HG02840 (cell line): ENCODE data around the gene EEFSEC.
"Not testable (repeated sequence)": the region's sequence is repeated elsewhere in the genome, so short reads cannot be mapped to it uniquely, and the experiment has no call there.

ENCODE experiments used
- ATAC-seq: cut with Tn5 transposase; IDR thresholded peaks from one replicate; pipeline ENCODE4 v1.9.1; 2021; ENCODE audit warnings: mild to moderate bottlenecking, moderate library complexity, moderate number of reproducible peaks; ENCODE audit not compliant: unreplicated experiment, low FRiP score

Gene EEFSEC

DNA sequence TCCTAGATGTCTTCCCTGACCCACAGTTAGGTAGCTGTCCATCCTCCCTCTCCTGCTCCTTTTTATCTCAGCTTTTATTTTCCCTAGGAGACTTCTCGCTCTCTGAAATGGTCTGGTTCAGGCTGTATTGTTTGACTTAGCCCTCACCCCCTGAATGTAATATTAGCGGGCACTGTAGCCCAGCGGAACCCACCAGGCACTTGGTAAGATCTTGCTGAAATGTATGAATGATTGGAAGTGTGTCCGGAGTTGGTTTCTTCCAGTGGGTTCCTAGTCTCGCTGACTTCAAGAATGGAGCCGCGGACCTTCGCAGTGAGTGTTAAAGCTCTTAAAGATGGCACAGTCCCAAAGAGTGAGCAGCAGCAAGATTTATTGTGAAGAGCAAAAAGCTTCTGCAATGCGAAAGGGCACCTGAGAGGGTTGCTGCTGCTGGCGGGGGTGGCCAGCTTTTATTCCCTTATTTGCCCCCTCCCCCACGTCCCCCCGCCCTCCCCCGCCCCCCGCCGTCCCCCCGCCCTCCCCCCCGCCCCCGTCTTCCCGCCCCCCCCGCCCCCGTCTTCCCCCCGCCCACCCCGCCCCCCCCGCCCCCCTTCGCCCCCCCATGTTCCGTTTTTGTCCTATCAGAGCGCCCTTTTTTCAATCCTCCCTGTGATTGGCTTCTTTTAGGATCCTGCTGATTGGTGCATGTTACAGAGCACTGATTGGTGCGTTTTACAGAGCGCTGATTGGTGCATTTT lies 694 bp upstream of the EEFSEC start:
- no peak for ATAC-seq

DNA sequence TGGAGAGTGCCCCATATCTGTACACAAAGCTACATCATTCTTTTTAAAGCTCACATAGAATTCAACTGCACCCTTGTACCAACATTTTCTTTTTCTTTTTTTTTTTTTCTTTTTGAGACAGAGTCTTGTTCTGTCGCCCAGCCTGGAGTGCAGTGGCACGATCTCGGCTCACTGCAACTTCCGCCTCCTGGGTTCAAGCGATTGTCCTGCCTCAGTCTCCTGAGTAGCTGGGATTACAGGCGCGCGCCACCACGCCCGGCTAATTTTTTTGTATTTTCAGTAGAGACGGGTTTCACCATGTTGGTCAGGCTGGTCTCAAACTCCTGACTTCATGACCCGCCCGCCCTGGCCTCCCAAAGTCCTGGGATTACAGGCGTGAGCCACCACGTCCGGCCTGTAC lies 1.1 kb downstream of the EEFSEC start:
- not testable (repeated sequence) for ATAC-seq

GRCh38 chr3:128155616-128156360 lies 2.5 kb downstream of the EEFSEC start:
- ATAC-seq, result no peak

- no peak for ATAC-seq
These were observed 7.4 kb downstream of the EEFSEC start for GRCh38 chr3:128160661-128161060.

GRCh38 chr3:128163432-128163831 lies 10.2 kb downstream of the EEFSEC start:
- ATAC-seq, result no peak

DNA sequence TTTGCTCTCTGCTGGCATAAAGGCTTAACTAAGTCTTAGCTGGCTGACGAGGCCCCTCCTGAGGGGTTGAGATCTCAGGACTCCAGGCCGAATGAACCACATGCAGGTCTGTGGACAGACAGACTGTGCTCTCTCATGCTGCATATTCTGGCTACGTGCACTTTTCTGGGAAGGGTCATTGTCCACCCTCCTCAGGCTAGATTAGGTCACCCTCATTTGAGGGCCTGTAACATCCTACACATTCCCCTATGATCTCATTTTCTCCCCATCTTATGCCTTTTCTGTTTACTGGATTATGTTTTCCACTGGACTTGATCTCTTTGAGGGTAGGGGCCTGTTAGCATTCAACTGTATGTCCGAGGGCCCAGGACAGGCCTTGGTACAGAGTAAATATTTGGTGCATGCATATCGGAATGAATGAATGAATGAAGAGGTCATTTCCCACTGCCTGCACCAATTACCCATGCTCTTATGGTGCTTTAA lies 13.7 kb downstream of the EEFSEC start:
- no peak for ATAC-seq

GRCh38 chr3:128167646-128167972 lies 14.3 kb downstream of the EEFSEC start:
- ATAC-seq, result no peak

DNA sequence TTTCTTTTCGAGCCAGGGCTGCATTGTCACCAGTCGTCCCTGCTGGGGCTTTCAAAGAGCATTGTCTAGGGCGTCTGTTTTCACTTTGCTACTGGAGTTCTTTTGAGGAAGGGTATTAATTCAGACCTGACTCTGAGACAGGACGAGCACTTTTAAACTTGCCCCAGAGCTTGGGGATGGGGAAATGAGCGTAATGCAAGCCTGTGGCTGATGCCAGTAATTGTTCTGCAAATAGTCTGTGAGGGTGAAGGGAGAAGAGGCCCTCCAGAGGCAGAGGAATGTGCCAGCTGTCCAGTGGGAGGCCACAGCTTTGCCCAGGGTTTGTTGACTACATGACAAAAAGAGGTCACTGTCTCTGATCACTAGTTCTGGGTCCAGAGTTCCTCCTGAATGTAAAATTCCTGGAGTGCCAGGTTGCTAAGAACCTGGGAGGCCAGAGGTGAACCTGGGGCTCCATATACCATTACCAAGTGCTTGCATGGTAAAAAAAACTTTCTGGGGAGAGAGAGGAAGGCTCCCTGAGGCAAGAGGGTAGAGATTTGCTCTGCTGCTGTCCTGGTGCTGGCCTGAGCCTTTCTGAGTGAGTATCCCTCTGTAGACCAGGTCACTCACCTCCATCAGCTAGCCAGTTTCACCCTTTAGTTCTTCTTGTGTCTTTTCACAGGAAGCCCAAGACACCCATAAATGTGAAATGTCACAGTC lies 14.8 kb downstream of the EEFSEC start:
- ATAC-seq, result no peak

DNA sequence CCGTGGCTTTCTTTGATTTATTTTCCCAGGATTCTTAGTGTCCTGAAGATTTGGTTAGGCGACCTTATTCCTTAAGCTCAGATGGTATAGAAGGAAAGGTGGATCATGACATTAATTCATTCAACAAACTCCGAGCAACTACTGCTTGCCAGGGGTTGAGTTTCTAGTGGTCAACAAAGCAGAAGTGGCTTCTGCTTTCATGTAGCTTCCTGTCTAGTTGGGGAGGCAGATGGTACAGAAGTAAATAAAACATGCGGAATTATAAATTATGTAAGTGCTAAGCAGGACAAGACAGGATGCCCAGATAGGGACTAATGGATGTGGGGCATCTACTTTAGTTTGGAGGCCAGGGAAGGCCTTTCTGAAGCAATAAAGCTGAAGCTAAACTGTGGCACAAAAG lies 15.6 kb downstream of the EEFSEC start:
- no peak for ATAC-seq

DNA sequence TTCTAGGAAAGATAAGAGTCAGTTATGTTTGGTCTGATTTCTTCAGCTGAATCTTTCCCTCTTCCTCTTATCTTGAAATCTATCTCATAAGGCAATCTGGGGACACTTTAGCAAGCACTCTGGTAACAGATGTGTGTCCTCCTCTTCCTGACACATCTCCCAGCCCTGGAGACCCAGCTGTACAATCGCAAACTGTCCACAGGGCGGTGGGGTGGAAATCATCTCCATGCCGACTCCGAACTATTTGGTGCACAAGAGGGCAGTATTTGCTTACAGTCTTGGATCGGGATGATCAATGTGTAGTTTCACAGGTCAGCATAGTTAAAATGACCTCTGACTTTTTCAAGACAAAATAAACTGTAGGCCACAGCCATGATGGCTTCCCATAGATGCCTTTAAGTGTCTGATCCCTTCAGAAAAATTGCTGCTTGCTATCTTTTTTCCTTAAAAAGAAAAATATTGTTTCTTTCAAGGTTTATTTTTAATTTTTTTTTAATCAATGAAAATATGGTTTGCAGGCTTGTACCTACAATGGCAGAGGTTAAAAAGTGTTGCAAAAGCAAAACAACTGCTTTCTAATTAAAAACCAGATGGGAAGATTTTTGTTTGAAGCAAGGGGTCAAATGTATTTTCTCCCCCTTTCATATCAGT lies 17.7 kb downstream of the EEFSEC start:
- no peak for ATAC-seq

GRCh38 chr3:128173200-128173599 lies 19.9 kb downstream of the EEFSEC start:
- ATAC-seq, result no peak

DNA sequence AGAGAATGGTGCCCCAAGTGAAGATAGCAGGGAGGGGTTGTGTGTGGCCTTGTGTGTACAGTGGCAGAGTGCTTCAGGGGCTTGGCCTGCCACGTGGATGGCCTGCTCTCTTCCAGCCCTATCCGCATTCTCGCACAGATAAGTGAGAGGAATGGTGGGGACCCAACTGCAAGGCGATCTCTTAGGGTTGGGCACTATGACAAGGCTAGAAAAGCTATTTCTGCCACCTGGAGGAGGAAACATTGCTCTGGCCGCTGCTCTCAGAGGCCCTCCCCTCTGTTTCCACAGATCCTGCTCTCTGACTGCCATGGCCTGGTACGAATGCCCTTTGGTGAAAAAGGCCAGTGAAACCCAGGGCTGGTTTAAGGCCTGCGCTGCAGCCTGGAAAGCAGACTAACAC lies 20.6 kb downstream of the EEFSEC start:
- no peak for ATAC-seq

- no peak for ATAC-seq
These were observed 21.7 kb downstream of the EEFSEC start for GRCh38 chr3:128174675-128175590.

DNA sequence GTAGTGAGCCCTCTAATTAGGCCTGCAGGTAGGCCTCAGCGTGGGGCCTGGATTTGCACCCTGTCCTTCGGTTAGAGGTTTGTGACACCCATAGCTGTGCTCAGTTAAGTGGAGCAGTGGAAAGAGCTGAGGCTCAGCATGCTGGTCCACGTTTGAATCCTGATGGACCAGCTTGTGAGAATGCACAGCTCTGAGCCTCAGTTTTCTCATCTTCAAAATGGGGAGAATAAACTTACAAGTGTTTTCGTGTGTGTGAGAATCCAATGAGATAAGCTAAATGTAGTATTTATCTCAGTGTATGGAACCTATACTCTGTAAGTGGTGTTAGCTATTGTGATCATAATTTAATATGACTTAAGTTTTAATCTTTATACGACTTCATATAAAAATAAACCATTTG lies 22.5 kb downstream of the EEFSEC start:
- no peak for ATAC-seq

GRCh38 chr3:128176276-128176833 lies 23.1 kb downstream of the EEFSEC start:
- no peak for ATAC-seq

- no peak for ATAC-seq
These were observed 24.6 kb downstream of the EEFSEC start for GRCh38 chr3:128177865-128178264.

DNA sequence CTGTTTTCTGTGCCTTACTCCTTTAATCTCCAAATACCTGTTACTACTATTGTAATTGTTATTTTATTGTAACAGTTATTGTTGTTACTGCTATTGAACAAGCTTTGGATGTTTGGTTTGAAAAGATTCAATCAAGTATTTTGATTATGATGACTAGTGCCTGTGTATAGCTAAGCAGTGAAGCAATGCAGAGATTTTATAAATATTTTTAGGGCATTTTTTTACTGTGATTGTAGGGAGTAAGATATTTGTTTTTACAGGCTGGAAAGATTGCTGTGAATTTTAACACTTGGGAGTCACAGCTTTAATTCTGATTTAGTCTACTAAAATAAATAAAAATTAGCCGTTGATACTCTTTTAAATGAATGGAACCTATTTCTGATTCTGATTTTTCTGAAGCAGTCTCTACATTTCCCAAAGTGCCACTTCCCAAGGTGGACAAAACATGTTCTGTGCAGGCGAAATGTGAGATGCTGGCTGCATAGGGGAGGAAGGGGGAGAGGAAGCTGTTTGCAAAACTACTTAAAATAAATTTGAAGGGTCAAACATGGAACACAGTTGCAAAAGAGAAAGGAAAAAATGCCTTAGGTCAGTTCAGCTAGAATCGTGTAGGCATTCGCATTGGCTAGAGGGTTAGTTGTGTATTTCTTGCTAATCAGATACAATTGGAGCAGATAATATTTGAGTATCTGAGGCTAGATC lies 25.7 kb downstream of the EEFSEC start:
- no peak for ATAC-seq

DNA sequence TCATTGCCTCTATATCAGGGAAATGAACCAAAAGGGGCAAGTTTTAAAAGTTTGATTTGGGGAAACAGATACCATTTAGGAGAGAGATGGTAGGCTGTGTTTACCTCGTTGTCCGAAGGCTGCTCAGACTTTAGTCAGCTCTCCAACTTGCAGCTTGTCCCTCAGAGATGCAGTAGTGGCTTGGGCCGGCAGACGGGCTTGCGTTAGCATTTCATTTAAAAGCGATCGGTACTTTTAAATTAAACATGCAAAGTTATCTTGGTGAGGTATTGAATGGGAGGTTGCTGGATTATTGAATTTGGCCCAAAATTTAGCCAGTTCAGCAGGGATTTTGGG lies 26.2 kb downstream of the EEFSEC start:
- no peak for ATAC-seq

DNA sequence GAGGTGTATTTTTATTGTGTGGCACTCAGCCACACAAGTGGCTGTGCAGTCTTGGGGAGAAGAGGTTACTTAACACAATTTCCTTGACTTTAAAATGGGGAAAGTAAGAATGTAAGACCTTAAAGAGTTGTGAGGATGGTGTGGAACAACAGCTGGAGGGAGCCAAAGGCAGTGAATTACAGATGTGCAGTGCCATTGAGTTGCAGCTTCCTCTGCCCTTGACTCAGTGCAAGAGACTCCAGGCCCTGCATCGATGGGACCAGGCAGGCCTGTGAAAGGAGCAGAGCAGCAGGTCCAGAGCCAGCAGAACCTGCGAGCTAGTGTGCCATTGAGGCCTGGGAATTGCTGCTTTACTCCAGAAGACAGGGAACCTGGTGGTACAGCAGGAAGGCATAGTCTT lies 27.2 kb downstream of the EEFSEC start:
- no peak for ATAC-seq
